ENCODE data around the gene BZW2. TPM values are rescaled to one million over a fixed set of nuclear protein-coding genes. Genes with fewer than 3 reads are reported as not detected.

Gene BZW2
- total RNA-seq, 4 donors from 2014 or later = 86.6 to 145 (median 123) TPM

- H3K4me1 ChIP-seq = peaks cover 73 to 77% of the 10 kb centered on the region in 2 donors
- no peaks in the 10 kb centered on the region for H3K27me3 ChIP-seq
- H3K4me3 ChIP-seq = peak overlapping the region; percentile 82 to 97 (median 91)
- intact Hi-C loops (cut with DNase I; ENCODE audit: low total_unique reads) = no loop called here
- no peaks in the 10 kb centered on the region for H3K9me3 ChIP-seq
- TF ChIP-seq CTCF (IDR thresholded peaks at IDR 0.05 in 4 of 5, conservative IDR thresholded peaks at IDR 0.05 in 1 of 5) (peak in 1 of 5 experiments; percentile 16), POLR2A (IDR thresholded peaks at IDR 0.05) (no peak)
- peak overlapping the region; percentile 94 to 98 (median 96) for H3K27ac ChIP-seq
- in situ Hi-C loops (cut with MboI; ENCODE audit: low sequenced_read_pairs in 4 of 4) = no loop called here
- DNase-seq (no peak), ATAC-seq (peak; percentile 25 to 26)
- H3K36me3 ChIP-seq = no peaks in the 10 kb centered on the region
Measured at GRCh38 chr7:16646472-16647072, 591 bp downstream of the BZW2 start.

DNA sequence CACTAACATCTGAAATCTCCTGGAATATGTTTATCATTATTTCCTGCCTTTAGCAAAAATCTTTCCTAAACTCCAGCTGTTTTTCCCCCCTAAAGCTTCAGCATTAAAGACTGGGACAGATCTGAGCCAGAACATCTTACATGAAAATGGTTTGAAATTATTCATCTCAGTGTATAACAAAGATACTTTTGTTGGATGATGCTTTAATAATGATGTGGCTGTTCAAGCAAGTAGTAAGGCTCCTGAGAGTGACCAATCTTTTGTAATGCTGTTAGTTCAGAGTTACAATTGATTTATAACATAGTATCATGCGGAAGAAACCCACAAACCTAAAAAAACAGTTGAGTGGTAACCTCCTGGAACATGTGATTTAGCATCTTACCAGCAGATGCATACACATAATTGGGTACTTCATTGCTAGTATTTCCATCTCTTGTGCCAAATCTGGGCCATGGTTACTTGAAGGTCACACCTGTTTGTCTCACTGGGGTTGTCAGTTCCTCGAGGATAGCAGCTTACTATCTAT lies 1.5 kb downstream of the BZW2 start:
- TF ChIP-seq CTCF (IDR thresholded peaks at IDR 0.05 in 4 of 5, conservative IDR thresholded peaks at IDR 0.05 in 1 of 5) (no peak), POLR2A (IDR thresholded peaks at IDR 0.05) (no peak)
- in situ Hi-C loops (cut with MboI; ENCODE audit: low sequenced_read_pairs in 4 of 4) = no loop called here

GRCh38 chr7:16648551-16648950 lies 2.6 kb downstream of the BZW2 start:
- H3K4me3 ChIP-seq = no peak overlapping the region
- no peak for ATAC-seq
- in situ Hi-C loops (cut with MboI; ENCODE audit: low sequenced_read_pairs in 4 of 4) (no loop called here), intact Hi-C loops (cut with DNase I; ENCODE audit: low total_unique reads) (no loop called here)
- no peaks in the 10 kb centered on the region for H3K9me3 ChIP-seq
- H3K36me3 ChIP-seq = no peaks in the 10 kb centered on the region
- H3K4me1 ChIP-seq = peaks cover 67 to 71% of the 10 kb centered on the region in 2 donors
- no peak for TF ChIP-seq CTCF (IDR thresholded peaks at IDR 0.05 in 4 of 5, conservative IDR thresholded peaks at IDR 0.05 in 1 of 5)
- TF ChIP-seq POLR2A (IDR thresholded peaks at IDR 0.05) = no peak
- DNase-seq = no peak
- no peaks in the 10 kb centered on the region for H3K27me3 ChIP-seq
- H3K27ac ChIP-seq = peak overlapping the region; percentile 94 to 98 (median 96)

More for the DNA sequence above, 1.5 kb downstream of the BZW2 start:
- ATAC-seq (no peak), DNase-seq (no peak)
- Histone ChIP-seq H3K27me3 (no peaks in the 10 kb centered on the region), H3K4me3 (peak overlapping the region in 3 of 4 donors; percentile 82 to 97 (median 94)), H3K27ac (peak overlapping the region; percentile 94 to 98 (median 96)), H3K4me1 (peaks cover 77 to 78% of the 10 kb centered on the region in 2 donors), H3K36me3 (no peaks in the 10 kb centered on the region), H3K9me3 (no peaks in the 10 kb centered on the region)
- intact Hi-C loops (cut with DNase I; ENCODE audit: low total_unique reads) = no loop called here

DNA sequence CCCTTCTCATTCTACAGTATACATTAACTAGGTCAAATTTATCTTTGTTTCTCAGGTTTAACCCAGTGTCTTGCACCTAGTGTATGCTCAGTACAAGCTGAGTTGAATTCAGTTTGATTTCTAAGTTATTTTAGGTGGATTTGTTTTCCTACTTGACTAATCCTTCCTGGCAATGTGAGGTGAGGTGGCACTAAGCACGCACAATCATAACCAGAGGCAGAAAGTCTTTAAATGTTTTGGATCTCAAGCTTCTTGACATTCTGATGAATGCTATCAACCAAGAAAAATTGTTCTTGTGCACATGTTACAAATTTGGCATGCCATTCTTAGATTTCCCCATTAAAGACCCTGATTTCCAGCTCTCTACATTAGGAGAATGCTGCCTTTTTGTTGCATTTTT lies 3.2 kb downstream of the BZW2 start:
- intact Hi-C loops (cut with DNase I; ENCODE audit: low total_unique reads) = no loop called here
- H3K4me3 ChIP-seq = no peak overlapping the region
- DNase-seq (no peak), ATAC-seq (no peak)
- H3K4me1 ChIP-seq = peaks cover 60 to 64% of the 10 kb centered on the region in 2 donors
- no peak for TF ChIP-seq POLR2A (IDR thresholded peaks at IDR 0.05)
- TF ChIP-seq CTCF (IDR thresholded peaks at IDR 0.05 in 4 of 5, conservative IDR thresholded peaks at IDR 0.05 in 1 of 5) = no peak
- H3K27me3 ChIP-seq = no peaks in the 10 kb centered on the region
- in situ Hi-C loops (cut with MboI; ENCODE audit: low sequenced_read_pairs in 4 of 4) = no loop called here
- no peaks in the 10 kb centered on the region for H3K9me3 ChIP-seq
- no peaks in the 10 kb centered on the region for H3K36me3 ChIP-seq
- H3K27ac ChIP-seq = peak overlapping the region; percentile 94 to 98 (median 96)
